GM19467 (cell line): Measurements from ENCODE around the gene VKORC1L1.
"Not testable (repeated sequence)": the region's sequence is repeated elsewhere in the genome, so short reads cannot be mapped to it uniquely, and the experiment has no call there.

Experiments used
- ATAC-seq: cut with Tn5 transposase; IDR thresholded peaks from one replicate; pipeline ENCODE4 v1.9.1; 2021; ENCODE audit warnings: mild to moderate bottlenecking, moderate library complexity; ENCODE audit not compliant: unreplicated experiment

VKORC1L1 gene

GRCh38 chr7:65975814-65976445, 103.1 kb downstream of the VKORC1L1 start:
- no peak for ATAC-seq

DNA sequence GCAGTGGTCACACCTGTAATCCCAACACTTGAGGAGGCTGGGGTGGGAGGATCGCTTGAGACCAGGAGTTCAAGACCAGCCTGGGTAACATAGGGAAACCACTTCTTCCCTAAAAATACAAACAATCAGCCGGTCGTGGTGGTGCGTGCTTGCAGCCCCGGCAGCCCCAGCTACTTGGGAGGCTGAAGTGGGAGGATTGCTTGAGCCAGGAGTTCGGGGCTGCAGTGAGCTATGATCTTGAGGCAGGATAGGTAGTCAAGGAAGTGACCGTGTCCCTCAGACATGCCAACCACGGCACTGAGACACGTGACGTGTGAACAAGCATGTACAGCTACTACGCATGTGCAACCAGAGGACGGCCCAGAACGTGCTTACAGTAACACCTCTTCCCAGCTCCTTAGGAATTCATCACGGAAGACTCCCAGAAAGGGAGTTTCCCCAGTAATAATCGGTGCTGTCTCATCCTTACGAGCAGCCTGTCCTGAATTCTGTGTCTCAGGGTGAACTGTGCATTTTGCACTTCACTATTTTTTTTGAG, 103.9 kb downstream of the VKORC1L1 start:
- ATAC-seq = no peak

DNA sequence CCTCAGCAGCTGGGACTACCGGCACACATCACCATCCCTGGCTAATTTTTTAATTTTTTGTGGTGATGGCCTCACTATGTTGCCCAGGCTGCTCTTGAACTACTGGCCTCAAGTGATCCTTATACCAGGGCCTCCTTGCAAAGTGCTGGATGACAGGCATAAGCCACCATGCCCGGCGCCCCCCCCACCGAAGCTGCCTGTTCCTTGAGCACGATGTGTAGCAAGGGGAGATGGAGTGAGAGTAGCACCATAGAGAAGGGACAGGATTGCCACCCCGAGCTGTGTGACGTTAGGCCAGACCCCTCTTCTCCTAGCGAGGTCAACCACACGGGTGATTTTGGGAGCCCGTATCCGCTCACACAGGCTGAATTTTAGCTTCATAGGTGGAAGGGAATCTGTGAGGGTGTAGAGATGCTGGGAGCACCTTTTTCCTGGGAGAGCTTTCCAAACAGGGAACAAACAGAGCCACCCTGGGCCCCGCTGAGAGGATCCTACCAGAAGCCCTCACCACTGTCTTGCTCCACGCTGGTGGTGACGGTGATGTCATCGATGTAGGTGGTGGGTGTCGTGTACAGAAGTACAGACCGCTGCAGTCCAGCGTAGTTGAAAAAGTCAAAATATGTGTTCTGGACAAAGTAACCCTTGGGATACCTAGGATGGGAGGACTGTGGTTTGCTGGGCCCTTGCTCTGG, 106.2 kb downstream of the VKORC1L1 start:
- ATAC-seq = no peak

- ATAC-seq = no peak
Measured at GRCh38 chr7:65979583-65980477, 107.0 kb downstream of the VKORC1L1 start.

DNA sequence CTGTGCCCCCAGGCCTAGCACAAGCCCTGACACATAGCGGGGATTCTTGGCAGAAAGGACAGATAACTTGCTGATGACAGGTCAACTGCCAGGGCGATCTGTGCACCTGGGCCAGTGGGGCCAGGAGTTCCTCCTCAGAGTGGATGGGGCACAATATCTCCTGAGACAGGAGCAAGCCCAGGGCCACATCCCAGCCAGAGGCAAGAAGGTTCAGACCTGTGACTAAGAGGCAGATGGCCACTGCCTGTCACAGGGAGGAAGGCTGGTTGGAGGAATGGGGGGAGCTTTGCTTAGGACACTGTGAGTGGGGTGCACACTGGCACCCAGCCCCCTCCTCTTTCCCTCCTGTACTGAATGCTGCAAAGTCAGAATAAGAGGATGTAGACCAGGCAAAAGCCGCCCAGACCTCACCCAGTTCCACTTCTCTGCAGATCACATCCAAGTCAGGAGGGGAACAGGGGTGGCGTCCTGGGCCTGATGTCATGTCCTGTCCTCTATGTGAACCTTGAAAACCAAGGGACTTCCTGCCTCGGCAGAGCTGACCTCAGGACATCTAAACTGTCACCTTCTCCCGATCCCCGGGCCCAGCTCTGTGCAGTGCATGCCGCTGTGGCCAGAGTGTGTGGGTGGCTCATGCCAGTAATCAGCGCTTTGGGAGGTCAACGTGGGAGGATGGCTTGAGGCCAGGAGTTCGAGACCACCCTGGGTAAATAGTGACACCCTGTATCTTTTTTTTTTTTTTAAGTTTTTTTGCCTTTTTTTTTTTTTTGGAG, 107.8 kb downstream of the VKORC1L1 start:
- peak; percentile 68 for ATAC-seq

GRCh38 chr7:65981965-65982792, 109.3 kb downstream of the VKORC1L1 start, which contains the start of gene GUSB:
GUSB (minus strand) TSS chr7:65982213; CDS start chr7:65982183, 30 bp downstream.
- peak; percentile 75 for ATAC-seq

DNA sequence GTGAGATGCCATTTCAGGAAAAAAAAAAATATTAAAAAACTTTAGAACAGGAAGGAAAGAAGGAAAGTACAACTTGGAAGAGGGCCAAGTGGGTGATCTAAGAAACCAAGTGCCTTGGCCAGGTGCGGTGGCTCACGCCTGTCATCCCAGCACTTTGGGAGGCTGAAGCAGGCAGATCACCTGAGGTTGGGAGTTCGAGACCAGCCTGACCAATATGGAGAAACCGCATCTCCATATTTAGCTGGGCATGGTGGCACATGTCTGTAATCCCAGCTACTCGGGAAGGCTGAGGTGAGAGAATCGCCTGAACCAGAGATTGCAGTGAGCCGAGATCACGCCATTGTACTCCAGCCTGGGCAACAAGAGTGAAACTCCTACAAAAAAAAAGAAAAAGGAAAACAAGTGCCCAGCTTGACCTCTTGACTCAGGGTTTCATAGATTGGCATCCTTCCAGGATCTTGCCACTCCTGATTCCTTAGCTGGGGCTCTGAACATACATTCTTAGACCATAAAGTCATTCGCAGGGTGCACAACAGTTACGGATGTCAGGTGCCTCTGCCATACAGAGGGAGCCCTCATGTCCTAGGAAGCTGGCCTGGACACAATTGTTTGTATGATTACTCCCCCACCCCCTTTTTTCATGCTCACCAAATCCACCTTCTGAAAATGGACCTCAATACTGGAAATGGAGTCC, 111.2 kb downstream of the VKORC1L1 start:
- ATAC-seq = no peak

DNA sequence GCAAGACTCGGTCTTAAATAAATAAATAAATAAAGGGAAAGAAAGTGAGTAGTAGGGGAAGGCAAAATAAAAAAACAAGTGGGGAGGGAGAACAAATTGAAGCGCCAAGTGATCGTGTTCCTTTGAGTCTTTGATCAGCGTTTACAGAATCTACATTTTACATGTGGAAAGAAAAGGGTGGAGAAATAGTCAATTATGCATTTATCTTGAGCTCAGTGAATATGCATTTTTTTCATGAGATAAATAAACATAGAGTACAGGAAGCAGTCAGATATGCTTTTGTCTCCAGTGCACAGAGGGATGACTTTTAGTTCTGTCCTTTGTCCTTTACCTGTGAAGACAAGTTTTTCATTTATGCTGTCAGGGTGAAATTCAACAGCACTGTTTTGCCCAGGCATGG, 115.2 kb downstream of the VKORC1L1 start:
- ATAC-seq = no peak

DNA sequence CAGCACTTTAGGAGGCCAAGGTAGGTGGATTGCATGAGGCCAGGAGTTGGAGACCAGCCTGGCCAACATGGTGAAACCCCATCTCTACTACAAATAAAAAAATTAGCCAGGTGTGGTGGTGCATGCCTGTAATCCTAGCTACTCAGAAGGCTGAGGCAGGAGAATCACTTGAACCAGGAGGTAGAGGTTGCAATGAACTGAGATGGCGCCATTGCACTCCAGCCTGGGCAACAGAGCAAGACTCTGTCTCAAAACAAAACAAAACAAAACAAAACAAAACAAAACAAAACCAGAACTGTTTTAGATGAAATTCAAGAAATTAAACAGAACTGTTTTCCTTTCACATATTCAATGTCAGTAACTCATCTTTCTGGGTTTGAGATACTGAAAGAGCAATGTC, 115.6 kb downstream of the VKORC1L1 start:
- ATAC-seq = not testable (repeated sequence)

GRCh38 chr7:65989694-65990080, 116.8 kb downstream of the VKORC1L1 start:
- ATAC-seq = no peak

GRCh38 chr7:65991829-65992228, 119.0 kb downstream of the VKORC1L1 start:
- ATAC-seq = not testable (repeated sequence)

DNA sequence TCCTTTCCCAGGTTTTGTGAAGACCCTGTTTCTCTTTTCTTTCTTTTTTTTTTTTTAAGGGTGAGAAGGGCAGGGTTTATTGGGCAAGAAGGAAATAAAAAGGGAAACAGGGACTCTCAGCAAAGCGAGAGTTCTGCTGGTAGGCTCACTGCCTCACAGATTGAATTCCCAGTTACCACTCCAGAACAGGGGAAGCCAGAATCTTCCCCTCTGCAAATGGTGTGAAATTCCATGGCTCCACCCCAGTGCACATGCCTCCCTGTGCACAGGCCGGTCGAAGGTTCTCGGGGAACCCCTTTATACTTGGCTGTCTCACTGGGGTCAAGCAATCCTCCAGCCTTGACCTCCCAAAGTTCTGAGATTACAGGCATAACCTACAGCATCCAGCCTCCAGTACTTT, 119.7 kb downstream of the VKORC1L1 start:
- ATAC-seq = no peak

GRCh38 chr7:65994984-65995383, 122.1 kb downstream of the VKORC1L1 start:
- not testable (repeated sequence) for ATAC-seq

DNA sequence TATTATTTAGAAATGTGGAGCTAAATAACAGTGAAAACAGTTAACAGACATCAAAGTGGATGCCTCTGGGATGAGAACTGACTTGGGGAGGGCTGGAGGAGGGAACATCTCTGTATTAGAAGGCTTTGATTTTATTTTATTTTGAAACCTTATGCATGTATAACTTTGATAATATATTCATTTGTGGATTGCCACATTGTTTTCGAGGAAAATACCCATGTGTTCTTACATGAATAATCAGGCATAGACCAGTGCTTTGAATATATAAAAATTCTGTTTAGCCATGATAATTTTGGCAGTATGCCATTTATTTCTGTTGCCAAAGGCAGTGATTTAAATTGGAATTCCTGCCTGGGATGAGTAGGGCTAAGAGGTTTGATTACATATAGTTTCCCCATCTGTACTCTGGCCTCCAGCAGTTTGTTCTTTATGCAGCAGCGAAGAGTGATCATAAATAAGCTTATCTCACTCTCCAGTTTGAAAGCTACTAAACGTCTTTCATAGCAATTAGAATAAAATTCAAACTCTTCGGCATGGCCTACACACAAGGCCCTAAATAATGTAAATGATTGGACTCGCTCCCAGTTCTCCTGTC, 128.0 kb downstream of the VKORC1L1 start:
- not testable (repeated sequence) for ATAC-seq

DNA sequence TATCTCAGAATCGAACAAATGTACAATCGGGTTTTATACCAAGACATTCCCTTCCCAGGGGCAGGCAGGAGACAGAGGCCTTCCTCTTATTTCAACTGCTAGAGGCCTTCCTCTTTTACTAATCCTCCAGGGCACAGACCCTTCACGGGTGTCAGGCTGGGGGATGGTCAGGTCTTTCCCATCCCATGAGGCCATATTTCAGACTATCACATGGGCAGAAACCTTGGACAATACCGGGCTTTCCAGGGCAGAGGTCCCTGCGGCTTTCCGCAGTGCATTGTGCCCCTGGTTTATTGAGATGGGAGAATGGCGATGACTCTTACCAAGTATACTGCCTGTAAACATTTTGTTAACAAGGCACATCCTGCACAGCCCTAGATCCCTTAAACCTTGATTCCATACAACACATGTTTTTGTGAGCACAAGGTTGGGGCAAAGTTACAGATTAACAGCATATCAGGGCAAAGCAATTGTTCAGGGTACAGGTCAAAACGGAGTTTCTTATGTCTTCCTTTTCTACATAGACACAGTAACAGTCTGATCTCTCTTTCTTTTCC, 132.3 kb downstream of the VKORC1L1 start:
- ATAC-seq = not testable (repeated sequence)

DNA sequence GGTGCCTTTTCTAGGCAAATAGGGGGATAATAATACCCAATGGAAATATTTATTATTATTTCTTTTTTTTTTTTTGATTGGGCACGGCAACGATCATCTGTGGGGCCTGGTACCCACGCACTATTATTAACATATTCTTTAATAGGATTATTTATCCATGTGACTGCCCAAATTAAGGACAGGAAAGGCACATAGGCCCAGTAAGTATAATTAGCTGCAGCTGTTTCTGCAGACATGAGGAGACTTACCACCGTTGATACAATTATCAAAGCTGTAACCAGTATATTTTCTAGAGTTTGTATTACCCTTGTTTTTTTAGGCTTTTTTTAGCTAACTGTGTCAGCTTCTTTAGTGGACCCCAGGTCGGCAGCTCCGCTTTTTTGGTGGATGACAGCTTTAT, 134.4 kb downstream of the VKORC1L1 start:
- no peak for ATAC-seq
